Caco-2 (cell line): Measurements from ENCODE around the gene RABGAP1L. TPM values are rescaled to one million over a fixed set of nuclear protein-coding genes. Genes with fewer than 3 reads are reported as not detected.

Experiments
- BruUV-seq: library from RNA; stranded (reverse); fragments of 400-500 nt; replicated peaks from 2 replicates; lab custom pipeline; 2021; lab: Mats Ljungman, UMichigan
- CTCF ChIA-PET: fragments of 300-600 bp; sonication (Branson Sonifier 250); formaldehyde crosslinking; loops from one replicate; lab custom pipeline; 2022; ENCODE audit warnings: antibody characterized with exemption; lab: Charles Lee
- POLR2A ChIA-PET: fragments of 300-600 bp; sonication (Branson Sonifier 250); formaldehyde crosslinking; loops from one replicate; lab custom pipeline; 2022; ENCODE audit warnings: antibody characterized with exemption; lab: Charles Lee
- DNase-seq, 2 experiments: peaks; one replicate each; pipeline versions ENCODE4 v3.0.0 to v3.0.0-alpha.2; 2020 to 2022
- H3K27me3 ChIP-seq: replicated peaks from 2 replicates; pipeline ENCODE4 v1.6.0; 2011; ENCODE audit warnings: low read length; ENCODE audit not compliant: control insufficient read depth, insufficient read depth
- H3K36me3 ChIP-seq: 2 replicates; pipeline ENCODE4 v1.5.1; 2011; ENCODE audit warnings: low read length; ENCODE audit not compliant: control insufficient read depth, insufficient read depth
- H3K4me1 ChIP-seq: fragments of 250-450 bp; sonication (Bioruptor Pico); 2 replicates; pipeline ENCODE4 v1.5.1; 2020; ENCODE audit warnings: mild to moderate bottlenecking
- H3K4me3 ChIP-seq: 2 replicates; pipeline ENCODE4 v1.5.1; 2011; ENCODE audit warnings: low read depth, mild to moderate bottlenecking, control low read depth, low read length
- H3K9me3 ChIP-seq: fragments of 250-450 bp; sonication (Bioruptor Pico); 2 replicates; pipeline ENCODE4 v1.5.1; 2020; ENCODE audit warnings: mild to moderate bottlenecking, moderate library complexity
- H3K27ac Mint-ChIP-seq: one replicate; pipeline ENCODE4 v1.8.0; 2022; ENCODE audit warnings: mixed read lengths; ENCODE audit not compliant: unreplicated experiment
- H3K27me3 Mint-ChIP-seq: one replicate; pipeline ENCODE4 v1.8.0; 2022; ENCODE audit warnings: mixed read lengths; ENCODE audit not compliant: insufficient read depth, unreplicated experiment
- H3K36me3 Mint-ChIP-seq: one replicate; pipeline ENCODE4 v1.8.0; 2022; ENCODE audit warnings: mild to moderate bottlenecking, mixed read lengths; ENCODE audit not compliant: insufficient read depth, unreplicated experiment
- H3K4me1 Mint-ChIP-seq: one replicate; pipeline ENCODE4 v1.8.0; 2022; ENCODE audit warnings: low read depth, mixed read lengths; ENCODE audit not compliant: unreplicated experiment
- H3K4me3 Mint-ChIP-seq: one replicate; pipeline ENCODE4 v1.8.0; 2022; ENCODE audit warnings: mild to moderate bottlenecking, moderate library complexity, mixed read lengths; ENCODE audit not compliant: unreplicated experiment
- H3K9me3 Mint-ChIP-seq: one replicate; pipeline ENCODE4 v1.8.0; 2022; ENCODE audit warnings: mixed read lengths; ENCODE audit not compliant: unreplicated experiment
- CTCF ChIP-seq, 2 experiments: fragments of 200-600 bp in 1 of 2; IDR thresholded peaks; 1 replicate in 1 of 2; 2 replicates in 1 of 2; pipeline versions ENCODE4 v1.5.1 to v1.8.0; 2011 to 2022; ENCODE audit warnings: antibody characterized with exemption in 1 of 2, control low read depth in 1 of 2, inconsistent platforms in 1 of 2, low read depth in 1 of 2, low read length in 1 of 2, mild to moderate bottlenecking in 1 of 2, moderate library complexity in 1 of 2; ENCODE audit not compliant: insufficient read depth in 1 of 2, severe bottlenecking in 1 of 2, unreplicated experiment in 1 of 2
- intact Hi-C: fragments of 100-400 bp; cut with micrococcal nuclease; formaldehyde crosslinking; loops from one replicate; pipeline ENCODE4 v1.10.0; 2022; ENCODE audit not compliant: unreplicated experiment
- total RNA-seq: library from RNA; stranded (reverse); gene quantifications from 2 replicates; pipeline ENCODE4 v1.2.3, GENCODE V29; 2022

Gene RABGAP1L
- total RNA-seq, 1 experiment from 2014 or later, result 20.3 TPM

GRCh38 chr1:174989536-174990220 lies 830.4 kb downstream of the RABGAP1L start:
- no peak for DNase-seq
- ChIA-PET CTCF (no interaction called here), POLR2A (no interaction called here)
- no peaks in the 10 kb centered on the region for H3K9me3 ChIP-seq
- peaks cover 6% of the 10 kb centered on the region for H3K36me3 Mint-ChIP-seq
- intact Hi-C loops, result loop anchor here (10.0 kb wide), 1 partner anchor 725 kb away; no protein-coding TSS in a partner anchor
- H3K4me3 ChIP-seq, result no peak overlapping the region
- H3K27ac Mint-ChIP-seq, result no peak overlapping the region
- H3K4me1 Mint-ChIP-seq, result peaks cover 4% of the 10 kb centered on the region
- H3K9me3 Mint-ChIP-seq, result no peaks in the 10 kb centered on the region
- H3K27me3 Mint-ChIP-seq, result no peaks in the 10 kb centered on the region
- no peaks in the 10 kb centered on the region for H3K27me3 ChIP-seq
- BruUV-seq, result no TSS peak
- H3K36me3 ChIP-seq, result no peaks in the 10 kb centered on the region
- TF ChIP-seq CTCF (IDR thresholded peaks at IDR 0.05; ENCODE audit: insufficient read depth in 1 of 2, low read depth in 1 of 2, low read length in 1 of 2, severe bottlenecking in 1 of 2, unreplicated experiment in 1 of 2), result no peak
- H3K4me3 Mint-ChIP-seq, result no peak overlapping the region
- H3K4me1 ChIP-seq, result no peaks in the 10 kb centered on the region

- H3K9me3 ChIP-seq, result no peaks in the 10 kb centered on the region
- Mint-ChIP-seq H3K36me3 (peaks cover 6% of the 10 kb centered on the region), H3K27me3 (no peaks in the 10 kb centered on the region), H3K4me3 (no peak overlapping the region), H3K9me3 (no peaks in the 10 kb centered on the region), H3K27ac (no peak overlapping the region), H3K4me1 (no peaks in the 10 kb centered on the region)
- intact Hi-C loops, result loop anchor here (10.0 kb wide), 1 partner anchor 726 kb away; no protein-coding TSS in a partner anchor
- ChIA-PET CTCF (no interaction called here), POLR2A (no interaction called here)
- DNase-seq, result no peak
- H3K27me3 ChIP-seq, result no peaks in the 10 kb centered on the region
- H3K36me3 ChIP-seq, result no peaks in the 10 kb centered on the region
- H3K4me1 ChIP-seq, result no peaks in the 10 kb centered on the region
- no TSS peak for BruUV-seq
- H3K4me3 ChIP-seq, result no peak overlapping the region
- TF ChIP-seq CTCF (IDR thresholded peaks at IDR 0.05; ENCODE audit: insufficient read depth in 1 of 2, low read depth in 1 of 2, low read length in 1 of 2, severe bottlenecking in 1 of 2, unreplicated experiment in 1 of 2), result no peak
Observed at GRCh38 chr1:174990382-174990999, 831.2 kb downstream of the RABGAP1L start.

- BruUV-seq, result no TSS peak
- intact Hi-C loops, result loop anchor here (10.0 kb wide), 1 partner anchor 727 kb away; no protein-coding TSS in a partner anchor
- no peak for DNase-seq
- Mint-ChIP-seq H3K4me1 (no peaks in the 10 kb centered on the region), H3K27me3 (no peaks in the 10 kb centered on the region), H3K4me3 (no peak overlapping the region), H3K27ac (no peak overlapping the region), H3K9me3 (no peaks in the 10 kb centered on the region), H3K36me3 (peaks cover 6% of the 10 kb centered on the region)
- Histone ChIP-seq H3K9me3 (no peaks in the 10 kb centered on the region), H3K4me3 (no peak overlapping the region), H3K36me3 (no peaks in the 10 kb centered on the region), H3K4me1 (no peaks in the 10 kb centered on the region), H3K27me3 (no peaks in the 10 kb centered on the region)
- POLR2A ChIA-PET, result no interaction called here
- no peak for TF ChIP-seq CTCF (IDR thresholded peaks at IDR 0.05; ENCODE audit: insufficient read depth in 1 of 2, low read depth in 1 of 2, low read length in 1 of 2, severe bottlenecking in 1 of 2, unreplicated experiment in 1 of 2)
- CTCF ChIA-PET, result interaction anchor here (0.6 kb wide), 1 partner anchor 1034 kb away, joined by 3 read pairs; no protein-coding TSS in a partner anchor
Observed at GRCh38 chr1:174991473-174991872, 832.2 kb downstream of the RABGAP1L start.
